ENCODE data around the gene SORL1-AS1.

The SORL1-AS1 gene

DNA sequence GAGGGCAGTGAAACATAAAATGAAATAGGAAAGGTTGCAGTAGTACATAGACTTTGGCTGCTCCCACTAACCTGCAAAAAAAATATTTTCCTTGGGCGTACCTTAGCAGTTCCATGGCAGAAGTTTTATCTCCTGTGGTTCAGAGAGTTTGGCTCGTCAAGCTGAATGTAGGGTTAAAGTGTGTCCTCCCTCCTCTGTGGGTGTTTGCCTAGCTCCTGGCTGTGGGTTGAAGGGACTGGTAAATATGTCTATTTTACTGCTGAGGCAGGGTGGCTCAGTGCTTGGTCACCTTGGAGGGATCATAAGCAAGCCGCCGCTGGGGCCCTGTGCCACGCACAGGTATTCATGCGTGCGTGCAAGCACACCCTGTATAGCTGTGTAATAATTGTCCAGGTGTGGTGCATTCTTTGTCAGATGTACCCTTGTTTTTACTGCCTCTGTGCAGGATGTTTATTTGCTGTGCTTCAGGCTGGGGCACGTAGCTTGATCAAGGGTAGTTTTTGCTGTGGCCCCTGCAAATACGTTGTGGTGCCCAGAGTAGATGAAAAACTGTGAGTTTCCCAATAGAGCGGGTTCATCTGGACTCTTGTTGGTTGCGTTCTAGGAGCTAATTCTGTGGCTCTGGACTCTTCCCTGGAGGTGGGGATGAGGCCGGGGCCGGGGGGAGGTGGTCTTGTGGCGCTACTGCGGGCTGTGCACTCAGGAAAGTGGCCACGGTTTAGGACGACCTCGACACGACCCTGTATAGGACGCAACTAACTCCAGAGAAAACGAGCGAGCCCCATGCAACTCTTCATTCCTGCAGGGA, 1.4 kb downstream of the SORL1-AS1 start:
- DNase-seq = peak; percentile 55

DNA sequence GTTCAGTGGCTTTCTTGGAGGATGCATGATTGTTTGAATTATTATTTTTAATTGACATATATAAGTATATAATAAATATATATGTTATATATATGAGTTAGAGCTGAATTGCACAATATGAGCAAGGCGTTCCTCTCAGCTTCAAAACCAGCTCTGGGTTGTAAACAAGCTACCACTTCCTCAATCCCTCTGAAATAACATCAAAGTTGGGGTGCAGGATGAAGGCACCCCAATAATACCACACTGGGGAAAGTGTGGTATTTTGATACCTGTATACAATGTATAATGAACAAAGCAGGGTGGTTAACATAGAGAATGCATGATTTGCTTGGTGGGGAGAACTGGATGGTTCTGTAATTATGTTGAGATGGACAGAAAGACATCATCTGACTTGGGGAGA, 2.4 kb downstream of the SORL1-AS1 start:
- no peak for DNase-seq

DNA sequence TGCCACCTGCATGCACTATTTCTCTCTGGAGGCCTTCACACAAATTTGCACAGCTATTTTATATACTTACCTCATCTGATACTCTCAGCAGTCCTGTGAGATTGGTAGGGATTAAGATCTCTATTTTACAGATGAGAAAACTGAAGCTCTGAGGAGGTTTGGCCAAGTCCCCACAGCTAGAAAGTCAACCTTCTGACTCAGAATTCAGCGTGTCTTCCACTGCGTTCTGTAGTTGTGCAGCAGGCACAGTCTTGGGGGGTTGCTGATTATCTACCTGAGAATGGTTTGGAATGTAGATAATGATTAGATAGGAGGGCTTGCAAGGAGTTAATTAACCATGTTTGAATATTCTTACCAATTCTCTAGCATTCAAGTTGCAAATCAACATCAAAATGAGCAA, 3.1 kb downstream of the SORL1-AS1 start:
- no peak for DNase-seq

DNA sequence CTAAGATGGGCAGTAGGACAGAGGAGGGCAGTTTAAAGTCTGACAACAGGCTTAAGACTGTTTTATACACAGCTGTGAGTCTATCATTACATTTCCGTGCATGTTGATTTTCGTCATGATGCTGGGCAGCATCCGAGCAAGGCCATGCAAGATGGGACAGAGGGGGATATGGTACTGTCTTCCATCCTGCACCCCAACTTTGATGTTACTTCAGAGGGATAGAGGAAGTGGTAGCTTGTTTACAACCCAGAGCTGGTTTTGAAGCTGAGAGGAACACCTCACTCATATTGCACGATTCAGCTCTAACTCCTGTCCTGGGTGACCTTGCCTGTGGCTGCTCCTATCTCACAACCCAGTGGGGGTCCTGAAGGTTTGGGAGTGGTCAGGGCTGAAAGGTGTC, 3.6 kb downstream of the SORL1-AS1 start:
- no peak for DNase-seq

DNA sequence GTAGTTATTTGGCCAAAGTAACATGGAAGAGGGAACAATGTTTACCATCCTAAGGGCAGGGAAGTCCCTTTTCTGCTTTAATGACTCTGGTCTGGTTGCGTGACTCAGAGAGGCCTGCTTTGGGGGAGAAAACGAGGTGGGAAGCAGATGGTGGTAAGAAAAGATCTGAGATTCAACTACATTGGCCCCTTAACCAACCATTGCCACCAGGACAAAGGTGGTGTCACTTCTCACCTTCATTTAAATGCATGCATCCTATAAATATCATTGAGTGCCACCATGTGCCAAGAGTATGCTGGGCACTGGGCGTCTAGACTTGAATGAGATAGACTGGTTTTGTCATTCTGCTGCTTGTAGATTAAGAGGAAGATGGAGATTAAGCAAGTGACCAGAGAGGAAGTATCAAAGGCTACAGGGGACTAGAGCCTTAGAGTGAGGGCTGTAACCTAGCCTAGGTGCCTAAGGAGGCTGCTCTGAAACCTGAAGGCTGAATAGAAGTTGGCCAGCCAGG, 4.3 kb downstream of the SORL1-AS1 start:
- no peak for DNase-seq

DNA sequence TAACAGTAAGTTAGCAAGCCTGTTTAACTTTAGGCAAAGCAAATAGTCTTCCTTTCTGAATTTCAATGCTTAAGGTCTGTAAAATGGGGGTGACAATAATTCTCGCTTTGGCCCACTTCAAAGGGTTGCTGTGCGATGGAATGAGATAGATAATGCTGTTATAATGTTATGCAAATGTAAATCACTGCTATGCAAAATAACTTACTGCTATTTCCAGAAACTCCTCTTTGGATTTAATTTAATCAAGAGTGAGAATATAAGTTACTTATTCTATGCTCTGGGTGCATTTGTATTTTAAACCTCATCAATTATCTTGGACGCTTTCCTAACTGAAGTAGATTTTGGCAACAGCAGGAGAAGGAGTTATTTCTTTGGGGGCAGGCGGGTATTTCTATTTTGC, 4.8 kb downstream of the SORL1-AS1 start:
- no peak for DNase-seq

DNA sequence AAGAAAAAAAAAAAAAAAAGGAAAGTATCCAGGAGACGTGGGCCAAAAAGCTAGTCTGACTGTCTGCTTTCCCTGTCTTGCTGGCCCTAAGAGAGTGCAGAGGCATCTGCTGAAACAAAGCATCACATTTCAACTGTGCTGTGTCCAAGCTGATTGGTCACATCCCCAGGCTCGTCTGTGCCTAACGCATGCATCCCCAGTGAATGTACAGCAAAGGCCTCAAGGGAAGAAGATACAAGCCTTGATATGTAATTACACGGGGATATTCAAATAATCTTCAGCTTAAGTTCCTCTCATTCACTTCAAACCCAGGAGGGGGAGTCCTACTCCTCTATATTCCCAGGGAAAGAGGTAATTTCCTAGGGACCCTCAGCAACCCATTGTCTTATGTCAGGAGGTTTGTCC, 6.0 kb downstream of the SORL1-AS1 start:
- DNase-seq = no peak

DNA sequence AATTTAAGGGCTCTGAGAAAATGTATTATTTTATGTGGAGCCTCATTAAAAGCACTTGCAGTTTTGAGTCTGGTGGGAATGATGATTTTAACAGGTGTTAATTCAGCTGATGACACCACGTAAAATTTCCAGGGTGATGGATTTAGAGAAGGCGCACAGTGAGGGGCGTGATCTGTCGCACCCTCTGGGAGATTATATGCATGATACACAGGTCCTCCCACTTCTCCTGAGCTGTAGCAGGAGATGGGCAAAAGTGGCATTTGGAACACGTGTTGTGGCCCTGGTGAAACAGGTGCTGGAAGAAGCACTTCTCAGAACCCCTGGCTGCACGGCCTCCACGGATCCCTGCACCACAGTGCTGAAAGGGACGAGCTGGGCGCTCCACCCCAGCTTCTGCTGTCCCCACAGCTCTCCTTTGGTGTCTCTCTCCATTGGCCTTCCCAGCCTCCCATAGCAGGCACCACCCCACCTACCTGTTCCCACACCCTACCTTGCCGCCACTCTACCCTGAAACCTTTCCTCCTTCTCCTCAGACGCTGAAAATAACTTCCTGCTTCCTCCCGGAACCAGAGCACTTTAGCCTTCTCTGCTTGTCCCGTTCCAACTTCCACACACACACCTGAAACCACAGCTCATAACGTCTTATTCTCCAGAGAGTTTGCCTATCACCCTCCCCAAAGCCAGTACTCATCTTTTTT, 7.5 kb downstream of the SORL1-AS1 start:
- no peak for DNase-seq

DNA sequence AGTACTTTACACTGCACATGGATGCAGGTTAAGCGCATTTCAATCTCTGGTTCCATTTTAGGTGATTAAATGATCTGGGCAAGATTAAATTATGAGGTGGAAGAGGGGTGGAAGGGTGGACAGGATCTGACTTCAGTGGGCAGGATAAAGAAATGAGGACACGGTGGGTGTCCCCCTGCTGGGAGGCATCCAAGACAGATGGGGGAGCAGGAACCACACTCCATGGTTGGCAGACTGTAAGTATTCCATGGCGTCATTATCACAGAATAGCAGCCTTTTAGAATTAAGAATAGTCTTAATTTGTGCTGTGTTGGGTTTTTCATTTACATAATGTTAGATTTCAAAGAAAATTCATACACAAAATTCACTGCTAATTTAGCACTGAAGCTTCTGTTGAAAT, 8.2 kb downstream of the SORL1-AS1 start:
- DNase-seq = no peak

DNA sequence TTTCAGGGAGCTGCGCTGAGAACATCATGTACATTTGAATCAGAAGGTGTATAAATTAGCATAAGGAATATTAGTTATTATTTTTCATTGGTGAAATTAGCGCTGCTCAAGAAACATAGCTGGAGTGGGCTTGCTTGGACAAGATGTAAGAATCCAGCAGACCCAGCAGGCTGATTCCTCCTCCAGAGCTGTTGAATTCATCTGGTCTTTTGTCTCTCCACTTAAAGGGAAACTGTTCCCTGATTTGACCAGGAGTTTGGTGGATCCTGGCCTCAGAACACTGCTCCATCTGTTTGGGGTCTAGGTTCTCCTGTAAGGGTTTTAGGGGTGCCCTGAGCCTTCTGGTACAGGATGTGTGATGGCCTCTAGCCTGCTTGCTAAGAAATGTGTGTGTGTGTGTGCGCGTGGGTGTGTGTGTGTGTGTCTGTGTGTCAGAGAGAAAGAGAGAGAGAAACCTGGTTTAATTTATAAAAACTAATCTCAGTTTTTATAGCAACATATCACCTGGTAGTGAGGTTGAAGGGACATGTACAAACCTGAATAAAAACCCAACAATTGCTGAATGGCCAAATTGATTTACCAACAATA, 9.0 kb downstream of the SORL1-AS1 start:
- DNase-seq = no peak

DNA sequence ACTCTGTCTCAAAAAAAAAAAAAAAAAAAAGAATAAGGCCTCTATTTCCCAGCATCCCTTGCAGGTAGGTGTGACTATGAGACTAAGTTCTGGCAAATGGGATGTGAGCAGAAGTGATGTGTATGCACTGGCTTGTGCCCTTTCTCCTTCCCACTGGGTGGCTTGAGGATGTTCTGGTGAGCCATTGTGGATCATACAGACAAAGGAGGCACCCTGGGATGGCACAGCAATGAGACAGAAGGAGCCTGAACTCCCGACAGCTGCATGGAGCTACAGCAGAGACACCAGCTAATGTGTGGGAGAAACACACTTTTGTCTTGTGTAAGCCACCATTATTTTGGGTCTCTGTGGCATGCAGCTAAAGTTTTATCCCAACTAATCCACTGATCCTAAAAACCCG, 11.2 kb downstream of the SORL1-AS1 start:
- no peak for DNase-seq

DNA sequence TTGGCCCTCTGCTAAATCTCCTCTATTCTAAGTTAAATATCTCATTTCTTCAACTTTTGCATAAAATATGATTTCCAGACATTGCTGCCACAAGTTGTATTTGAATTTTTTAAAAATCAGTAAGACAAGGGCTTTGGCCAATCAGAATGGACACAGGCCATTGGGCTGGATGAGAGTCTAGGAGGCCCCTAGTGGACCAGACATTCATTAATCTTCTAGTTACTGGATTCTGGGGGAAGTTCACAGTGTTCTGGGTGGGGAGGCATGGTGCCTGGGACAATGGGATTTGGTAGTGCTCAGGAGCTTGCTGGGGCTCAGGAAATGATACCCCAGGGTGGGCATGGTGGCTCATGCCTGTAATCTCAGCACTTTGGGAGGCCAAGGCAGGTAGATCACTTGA, 13.0 kb downstream of the SORL1-AS1 start:
- DNase-seq = no peak

DNA sequence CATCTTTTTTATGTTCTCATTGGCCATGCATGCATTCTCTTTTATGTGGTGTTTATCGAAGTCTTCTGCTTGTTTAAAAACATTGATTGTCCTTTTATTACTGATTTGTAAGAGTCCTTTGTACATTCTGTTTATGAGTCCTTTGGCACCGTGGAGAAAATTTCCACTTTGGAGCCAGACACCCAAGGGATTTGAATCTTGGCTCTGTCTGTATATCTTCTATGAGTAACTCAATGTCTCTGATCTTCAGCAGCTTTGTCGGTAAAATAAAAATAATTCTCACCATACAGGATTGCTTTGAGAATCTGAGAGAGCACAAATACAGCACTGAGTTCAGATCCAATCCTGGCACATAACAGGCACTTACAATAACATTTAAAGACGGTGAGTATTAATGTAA, 13.4 kb downstream of the SORL1-AS1 start:
- DNase-seq = no peak

DNA sequence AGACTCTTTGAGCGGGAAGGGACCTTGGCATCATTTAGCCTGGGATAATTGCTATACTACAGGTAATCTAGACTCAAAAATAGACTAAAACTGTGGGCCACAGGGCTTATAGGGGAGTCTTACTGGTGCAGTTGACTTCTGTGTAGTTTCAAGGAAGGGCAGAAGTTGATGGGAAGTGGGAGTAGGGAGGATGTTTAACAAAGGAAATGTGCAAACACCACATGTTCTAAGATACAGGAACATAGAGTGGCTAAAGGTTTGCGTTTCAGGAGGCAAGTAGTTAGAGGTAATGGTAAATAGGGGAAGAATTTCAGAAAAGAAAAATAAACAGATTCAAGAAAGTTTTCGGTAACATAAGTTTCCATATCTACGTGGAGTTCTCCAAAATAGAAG, 15.1 kb downstream of the SORL1-AS1 start:
- DNase-seq = no peak

DNA sequence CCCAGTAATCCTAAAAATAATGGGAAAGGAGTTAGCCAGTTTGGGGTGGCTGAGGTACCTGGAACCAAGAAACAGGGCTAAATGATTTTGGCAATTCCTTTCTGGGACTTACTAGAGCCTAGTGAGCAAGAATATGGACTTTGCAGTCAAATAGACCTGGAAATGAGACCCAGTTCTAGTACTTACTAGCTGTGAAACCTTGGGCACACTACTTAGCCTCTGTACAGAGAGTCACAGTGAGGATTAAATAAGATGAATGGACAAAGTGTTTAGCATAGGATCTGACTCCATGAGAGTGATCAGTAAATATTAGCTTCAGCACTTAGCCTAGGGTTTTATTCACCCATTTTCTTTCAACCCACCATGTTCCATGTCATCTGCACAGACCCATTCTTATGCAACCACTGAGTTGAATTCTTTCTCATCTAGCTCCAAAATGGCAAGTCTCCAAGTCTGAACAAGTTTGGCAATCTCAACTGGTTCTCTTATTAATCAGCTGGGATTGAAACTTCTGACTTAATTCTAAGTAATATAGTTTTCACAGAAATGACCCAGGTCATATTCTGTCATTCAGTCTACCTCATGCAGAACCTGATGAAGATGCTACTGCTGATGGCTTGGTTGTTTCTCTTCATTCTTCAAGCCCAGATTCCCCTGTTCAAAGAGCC, 15.6 kb downstream of the SORL1-AS1 start:
- no peak for DNase-seq

DNA sequence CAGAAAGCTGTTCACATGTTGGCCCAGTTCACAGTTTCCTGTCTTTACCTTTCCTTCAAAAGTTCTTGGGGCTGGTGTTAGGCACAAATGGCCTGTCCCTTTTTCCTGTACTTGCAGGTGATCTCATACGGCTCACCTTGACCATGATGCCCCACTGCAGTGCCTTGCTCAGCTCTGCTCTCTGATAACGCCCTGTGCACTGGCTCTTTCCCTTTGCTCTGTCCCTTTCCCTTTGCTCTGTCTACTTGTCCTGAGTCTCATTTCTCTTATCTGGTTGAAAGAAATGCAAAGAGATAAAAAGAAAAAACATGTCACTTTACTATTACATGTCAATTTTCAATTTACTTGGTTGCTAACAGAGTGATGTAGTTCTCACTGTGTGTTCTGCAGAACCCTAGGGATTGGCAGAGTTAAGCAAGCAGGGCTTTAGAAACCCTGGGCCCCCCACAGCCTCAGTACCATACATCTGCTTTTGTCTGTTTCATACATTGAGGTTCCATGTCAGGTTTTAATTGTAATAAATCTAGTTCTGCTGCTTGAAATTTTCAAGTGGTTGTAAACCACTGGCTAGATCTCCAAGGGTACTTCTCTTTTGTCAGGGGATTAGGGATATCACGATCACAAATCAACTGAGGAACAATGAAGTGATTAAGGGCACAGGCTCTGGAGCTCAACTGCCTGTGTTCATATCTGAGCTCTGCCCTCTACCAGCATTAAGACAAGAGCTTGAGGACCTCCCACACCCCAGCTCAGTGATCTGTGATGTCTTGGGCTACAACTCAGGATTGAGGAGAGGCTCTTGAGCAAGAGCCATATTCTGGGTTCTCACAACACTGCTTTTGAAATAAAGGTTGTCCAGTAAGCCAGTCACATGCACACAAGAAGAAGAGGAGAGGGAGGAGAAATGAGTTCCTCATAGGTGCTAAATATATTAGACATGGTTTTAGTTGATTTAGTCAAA, 16.9 kb downstream of the SORL1-AS1 start:
- DNase-seq = no peak

DNA sequence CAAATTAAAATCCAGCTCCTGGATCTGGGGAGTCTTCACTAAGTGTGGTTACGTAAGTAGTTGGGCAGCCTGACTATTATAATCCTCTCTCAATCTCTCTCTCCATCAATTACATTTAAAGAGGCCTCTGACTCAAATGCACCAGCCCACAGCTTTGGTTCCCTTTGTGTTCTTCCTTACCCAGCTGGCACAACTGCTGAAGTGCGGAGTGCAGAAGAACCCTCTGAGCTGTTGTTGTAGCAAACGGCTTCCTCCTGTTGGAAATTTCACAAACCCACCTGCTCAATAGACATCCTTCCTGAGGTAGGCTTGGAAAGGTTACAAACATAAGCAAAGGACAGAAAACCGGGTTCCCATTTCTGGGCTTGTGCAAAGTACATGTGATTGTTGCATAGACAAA, 17.6 kb downstream of the SORL1-AS1 start:
- DNase-seq = no peak

DNA sequence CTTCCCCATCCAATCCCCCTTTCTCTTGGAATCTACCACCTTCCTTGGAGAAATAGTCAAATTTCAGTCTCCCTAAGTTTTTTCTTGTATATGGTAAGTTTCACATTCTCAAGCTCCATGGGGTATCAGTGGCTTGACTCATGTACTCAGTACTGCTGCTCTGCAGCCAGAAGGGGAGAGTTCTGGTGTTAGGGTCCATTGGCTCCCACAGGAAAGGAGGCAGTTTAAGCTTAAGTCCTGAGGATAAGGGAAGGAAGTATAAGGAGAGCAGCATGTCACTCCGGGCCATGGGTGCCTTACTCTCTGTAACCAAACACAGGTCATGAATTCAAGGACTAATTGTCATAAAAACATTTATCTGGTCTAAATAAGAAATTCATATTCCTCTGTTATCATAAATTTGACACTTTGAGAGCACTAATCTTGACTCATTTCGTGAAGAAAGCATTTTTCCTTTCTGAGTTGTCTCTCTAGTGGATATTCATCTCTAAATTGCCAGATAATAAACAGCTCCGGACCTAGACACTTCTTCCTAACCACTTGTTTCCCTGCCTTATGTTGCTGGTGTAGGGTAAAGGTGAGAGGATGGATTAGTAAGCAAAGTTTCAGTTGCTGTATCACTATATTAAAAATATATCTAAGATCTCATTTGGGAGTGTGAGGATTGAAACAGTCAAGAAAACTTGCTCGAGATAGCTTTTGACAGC, 20.8 kb downstream of the SORL1-AS1 start:
- no peak for DNase-seq

DNA sequence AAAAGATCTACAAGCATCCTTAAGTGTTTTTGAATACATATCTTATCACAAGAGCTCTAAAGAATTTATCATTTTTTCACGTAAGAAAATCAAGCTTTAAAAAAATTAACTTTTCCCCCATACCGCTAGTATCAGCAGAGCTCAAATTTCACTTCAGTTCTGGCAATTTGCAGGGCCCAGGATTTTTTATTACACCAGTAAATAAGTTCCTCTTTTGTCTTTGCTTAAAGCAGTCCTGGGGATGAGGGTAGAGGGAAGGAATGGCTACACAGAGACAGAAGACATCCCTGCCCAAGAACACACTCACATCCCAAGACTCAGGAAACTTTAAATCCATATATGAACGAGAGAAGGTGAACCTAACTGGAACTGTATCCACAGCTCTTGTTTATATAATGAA, 23.2 kb downstream of the SORL1-AS1 start:
- DNase-seq = no peak

DNA sequence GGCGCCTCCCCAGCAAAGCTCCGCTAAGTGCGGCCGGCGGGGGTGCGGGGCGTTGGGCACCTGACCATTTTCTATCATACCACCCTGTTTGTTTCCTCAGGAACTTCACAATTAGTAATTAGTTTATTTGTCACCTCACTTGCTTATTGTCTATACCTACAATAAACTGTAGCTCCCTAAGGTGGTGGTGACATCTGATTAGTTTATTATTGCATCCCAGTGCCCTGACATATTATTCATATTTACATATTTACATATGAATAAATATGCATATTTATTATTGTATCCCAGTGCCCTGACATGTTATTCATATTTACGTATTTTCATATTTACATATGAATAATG, 25.4 kb downstream of the SORL1-AS1 start:
- DNase-seq = no peak

DNA sequence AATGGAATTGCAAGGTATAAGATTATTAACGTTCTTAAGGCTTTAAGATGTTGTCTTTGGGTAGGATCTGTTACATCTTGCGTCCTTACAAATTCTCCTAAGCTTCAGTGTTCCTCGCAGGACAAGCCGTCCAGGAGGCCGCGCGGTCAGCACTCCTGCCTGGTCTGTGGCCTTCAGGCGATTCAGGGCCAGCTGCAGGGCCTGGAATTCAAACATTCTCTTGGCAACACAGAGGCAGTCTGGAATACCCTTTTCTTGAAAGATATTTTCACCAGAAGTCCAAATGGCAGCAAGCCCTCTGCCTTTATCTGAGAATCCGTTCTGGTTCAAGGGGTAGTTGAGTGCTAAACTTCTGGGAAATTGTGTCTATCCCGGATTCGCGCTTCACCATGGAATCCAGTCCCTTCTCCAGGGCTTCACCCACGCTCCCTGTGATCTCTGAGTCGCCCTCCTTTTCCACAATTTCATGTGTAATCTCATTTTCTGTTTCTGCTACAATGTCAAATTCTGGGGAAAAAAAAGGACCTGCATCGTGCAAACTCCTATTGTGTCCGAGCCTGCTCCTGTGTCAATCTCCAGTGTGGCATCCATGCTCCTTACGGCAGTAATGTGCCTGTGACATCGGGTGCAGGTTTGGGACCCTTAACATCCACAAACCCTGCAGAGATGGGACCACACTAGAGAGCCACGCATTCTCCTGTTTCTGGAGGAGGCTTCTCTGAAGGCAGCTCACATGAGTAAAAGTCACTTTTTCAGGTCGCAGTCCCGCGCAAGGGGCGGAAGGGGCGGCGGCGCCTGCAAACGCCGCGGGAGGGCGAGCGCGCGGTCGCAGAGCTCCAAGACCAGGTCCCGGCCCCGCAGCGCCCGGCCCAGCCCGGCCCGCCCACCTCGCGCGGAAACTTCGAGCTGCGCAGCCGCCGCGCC, 26.0 kb downstream of the SORL1-AS1 start:
- DNase-seq = peak; percentile 64
